Iris pigment epithelial cell (primary cell): ENCODE data around the gene PLEKHA6.
"Not testable (repeated sequence)": the region's sequence is repeated elsewhere in the genome, so short reads cannot be mapped to it uniquely, and the experiment has no call there.

ENCODE experiments used
- DNase-seq: peaks from one replicate; pipeline ENCODE4 v3.0.0-alpha.2; 2011; ENCODE audit warnings: low read depth

PLEKHA6 gene

GRCh38 chr1:204237515-204237914 lies 122.2 kb downstream of the PLEKHA6 start:
- not testable (repeated sequence) for DNase-seq

GRCh38 chr1:204232526-204232925 lies 127.2 kb downstream of the PLEKHA6 start:
- DNase-seq, result peak; percentile 21

DNA sequence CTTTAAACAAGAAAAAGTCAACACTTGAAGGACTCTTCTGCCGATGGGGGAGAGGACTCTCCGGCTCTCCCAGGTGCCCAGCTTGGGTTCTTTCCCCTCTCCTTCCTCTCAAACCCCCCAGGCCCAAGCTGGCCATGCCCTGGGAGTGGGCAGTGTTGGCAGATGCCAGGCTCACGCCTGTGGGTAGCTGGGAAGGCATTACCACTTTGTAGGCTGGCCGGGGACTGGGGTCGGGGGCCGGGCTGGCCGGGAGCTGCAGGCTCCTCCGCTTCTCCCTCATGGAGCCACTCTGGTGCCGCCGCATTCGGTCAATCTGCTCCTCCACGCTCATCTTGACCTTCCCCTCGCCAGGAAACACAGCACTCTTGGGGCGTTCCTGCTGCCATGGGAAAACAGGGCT lies 129.5 kb downstream of the PLEKHA6 start:
- DNase-seq, result no peak

GRCh38 chr1:204228896-204229295 lies 130.8 kb downstream of the PLEKHA6 start:
- no peak for DNase-seq

GRCh38 chr1:204227996-204228785 lies 131.5 kb downstream of the PLEKHA6 start:
- no peak for DNase-seq

DNA sequence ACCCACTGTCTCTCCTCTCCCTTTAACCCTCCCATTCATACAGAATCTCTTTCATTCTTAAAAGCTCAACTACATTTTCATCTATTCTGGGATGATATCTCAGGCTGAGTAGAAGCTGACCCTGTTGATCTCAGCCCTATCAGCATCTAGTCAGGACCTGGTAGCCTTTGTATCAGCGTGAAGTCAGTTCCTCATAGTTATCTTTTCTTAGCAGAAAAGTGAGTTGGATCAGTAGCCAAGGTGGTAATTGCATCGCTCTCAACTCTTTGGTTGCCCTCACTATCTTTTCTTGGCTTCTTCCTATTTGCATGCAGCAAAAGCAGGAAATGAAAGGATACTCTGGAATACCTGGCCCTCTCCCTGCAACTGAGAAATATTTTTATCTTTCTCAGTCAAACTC lies 132.4 kb downstream of the PLEKHA6 start:
- DNase-seq, result no peak

- DNase-seq, result peak; percentile 26
Observed at GRCh38 chr1:204225841-204226735, 133.6 kb downstream of the PLEKHA6 start.

DNA sequence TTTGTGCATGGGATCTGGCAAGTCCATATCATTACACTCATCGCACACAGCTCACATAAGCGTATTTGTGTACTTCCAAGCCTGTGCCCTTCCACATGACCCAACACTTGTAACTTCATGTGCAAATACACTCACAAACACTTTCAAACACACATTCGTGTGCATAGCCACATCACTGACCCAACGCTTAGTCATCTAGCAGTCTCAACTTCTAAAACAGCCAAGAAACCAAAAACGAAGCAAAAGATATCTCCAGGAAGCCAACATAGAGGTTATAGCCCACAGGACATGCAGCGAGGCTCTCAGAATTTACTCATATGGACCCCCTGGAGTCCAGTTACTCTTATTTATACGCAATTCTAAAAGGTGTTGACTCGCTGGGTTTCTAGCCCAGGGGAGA lies 135.1 kb downstream of the PLEKHA6 start:
- DNase-seq, result peak; percentile 20

GRCh38 chr1:204223129-204223860 lies 136.4 kb downstream of the PLEKHA6 start:
- no peak for DNase-seq

- no peak for DNase-seq
Observed at GRCh38 chr1:204222764-204223055, 137.0 kb downstream of the PLEKHA6 start.

DNA sequence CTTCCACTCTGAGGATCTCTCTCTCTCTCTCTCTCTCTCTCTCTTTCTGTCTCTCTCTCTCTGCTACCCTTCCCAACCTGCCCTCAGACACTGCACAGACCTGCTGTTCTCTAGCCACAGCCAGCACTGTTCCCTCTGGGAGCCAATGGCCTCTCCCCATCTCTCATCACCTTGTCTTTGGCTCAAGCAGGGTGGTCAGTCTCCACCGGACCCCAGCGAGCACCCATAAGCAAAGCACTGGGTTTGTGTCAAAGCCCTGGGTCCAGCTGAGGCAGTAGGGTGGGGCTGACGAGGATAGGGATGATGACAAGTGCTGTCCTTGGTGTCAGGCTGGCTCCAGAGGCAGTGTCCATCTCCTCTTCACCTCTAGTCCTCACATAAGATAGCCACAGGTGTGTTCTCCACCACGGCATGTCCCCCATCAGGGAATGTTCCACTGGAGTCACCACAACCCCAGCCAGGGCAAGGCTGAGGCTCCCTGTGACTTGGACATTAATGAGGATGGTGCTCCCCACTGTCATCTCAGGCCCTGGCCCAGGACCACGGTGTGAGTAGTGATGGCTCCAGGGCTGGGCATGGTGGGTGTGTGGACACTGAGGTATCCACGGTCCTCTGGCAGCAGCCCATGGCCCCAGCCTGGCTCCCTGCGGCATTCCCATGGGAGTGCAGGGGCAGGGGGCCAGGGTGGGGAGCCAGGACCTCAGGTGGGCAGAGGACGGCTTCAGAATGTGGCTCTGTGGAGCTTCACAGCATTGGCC lies 137.5 kb downstream of the PLEKHA6 start:
- no peak for DNase-seq

- no peak for DNase-seq
Observed at GRCh38 chr1:204221271-204221670, 138.5 kb downstream of the PLEKHA6 start.

DNA sequence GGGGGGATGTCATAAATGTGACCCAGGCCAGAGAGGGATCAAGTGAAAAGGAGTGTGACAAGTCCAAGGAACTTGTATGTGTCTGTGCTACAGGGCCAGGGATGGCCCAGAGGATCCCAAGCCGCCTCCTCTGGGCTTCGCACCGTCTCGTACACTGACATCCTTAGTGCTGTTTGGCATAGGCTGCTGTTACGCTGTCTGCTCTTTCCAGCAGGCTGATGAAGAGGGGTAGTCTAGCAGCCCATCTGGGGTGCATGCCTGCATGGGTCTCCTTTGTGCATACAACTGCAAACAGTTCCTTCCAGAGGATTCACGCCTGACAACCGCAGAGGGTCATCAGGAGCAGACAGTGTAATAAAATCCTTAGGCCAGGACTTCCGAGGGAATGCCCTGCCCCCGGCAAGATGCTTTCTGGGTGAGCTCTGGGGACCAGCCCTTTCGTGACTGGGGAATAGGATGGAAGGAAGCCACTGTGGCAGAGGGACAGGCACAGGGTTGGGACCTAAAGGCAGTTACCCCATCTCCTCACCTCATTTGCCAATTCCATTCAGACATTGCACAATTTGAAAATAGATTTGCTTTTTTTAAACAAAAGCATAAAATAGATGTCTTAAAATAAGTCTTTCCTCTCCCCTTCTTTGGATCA lies 139.6 kb downstream of the PLEKHA6 start:
- DNase-seq, result no peak

DNA sequence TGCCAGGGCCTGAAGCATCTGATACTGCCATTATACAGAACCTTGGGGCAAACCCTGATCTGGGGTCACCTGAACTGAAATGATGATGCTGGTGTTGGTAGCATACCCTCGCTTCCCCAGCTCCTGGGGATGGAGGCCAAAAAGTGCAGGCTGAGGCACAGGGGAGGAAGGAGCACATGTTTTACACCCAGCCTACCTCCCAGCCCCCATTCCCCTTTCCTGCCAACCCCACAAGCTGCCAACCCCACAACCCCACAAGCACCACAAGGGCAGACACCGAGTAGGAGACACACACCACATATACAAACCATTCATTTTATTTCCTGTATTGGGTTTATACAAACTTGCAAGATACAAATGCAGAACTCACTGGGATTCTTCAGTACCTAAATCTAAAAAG lies 141.2 kb downstream of the PLEKHA6 start:
- DNase-seq, result no peak

GRCh38 chr1:204217648-204218000 lies 142.1 kb downstream of the PLEKHA6 start:
- DNase-seq, result no peak

- DNase-seq, result no peak
Observed at GRCh38 chr1:204216880-204217647, 142.7 kb downstream of the PLEKHA6 start.

GRCh38 chr1:204216236-204216635 lies 143.5 kb downstream of the PLEKHA6 start:
- no peak for DNase-seq

GRCh38 chr1:204213668-204214662 lies 145.8 kb downstream of the PLEKHA6 start, which contains the start of gene GOLT1A:
Gene GOLT1A (minus strand): TSS chr1:204213988. CDS start chr1:204213906, 82 bp downstream.
- DNase-seq, result peak; percentile 80

DNA sequence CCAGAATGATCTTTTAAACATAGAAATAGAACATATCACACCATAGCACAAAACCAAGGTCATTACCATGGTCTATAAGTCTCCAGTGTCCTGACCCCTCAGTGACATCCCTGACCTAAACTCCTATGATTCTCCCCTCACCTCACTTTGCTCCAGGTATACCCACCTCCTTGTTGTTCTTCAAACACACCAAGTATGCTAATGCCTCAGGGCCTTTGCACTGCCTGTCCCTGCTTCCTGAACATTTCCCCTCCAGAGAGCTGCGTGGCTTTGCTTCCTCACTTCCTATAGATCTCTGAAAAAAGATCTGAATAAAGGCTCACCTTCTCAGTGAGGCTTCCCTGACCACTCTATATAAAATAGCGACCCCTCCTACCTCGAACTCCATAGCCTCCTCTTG lies 147.0 kb downstream of the PLEKHA6 start:
- DNase-seq, result no peak
